HUES48 (cell line): ENCODE data around the gene PSTPIP1.

Source experiments
- H3K27ac ChIP-seq: one replicate; pipeline ENCODE4 v1.7.0; 2013; ENCODE audit warnings: low read depth, low read length, inconsistent platforms
- H3K27me3 ChIP-seq: 2 replicates; pipeline ENCODE4 v1.6.1; 2013; ENCODE audit warnings: mild to moderate bottlenecking, low read length; ENCODE audit not compliant: control insufficient read depth, insufficient read depth
- H3K36me3 ChIP-seq: 2 replicates; pipeline ENCODE4 v1.6.1; 2013; ENCODE audit warnings: low read length; ENCODE audit not compliant: control insufficient read depth, insufficient read depth
- H3K4me1 ChIP-seq: 2 replicates; pipeline ENCODE4 v1.6.1; 2013; ENCODE audit warnings: mild to moderate bottlenecking, low read length; ENCODE audit not compliant: control insufficient read depth, insufficient read depth
- H3K4me3 ChIP-seq: 2 replicates; pipeline ENCODE4 v1.5.1; 2013; ENCODE audit warnings: mild to moderate bottlenecking, low read depth, low read length
- H3K9ac ChIP-seq: 2 replicates; pipeline ENCODE4 v1.6.1; 2013; ENCODE audit warnings: mild to moderate bottlenecking, low read depth, low read length, moderate library complexity
- H3K9me3 ChIP-seq: 2 replicates; pipeline ENCODE4 v1.6.1; 2013; ENCODE audit warnings: low read length; ENCODE audit not compliant: control insufficient read depth, insufficient read depth

Gene PSTPIP1

GRCh38 chr15:77002436-77002835 lies 7.5 kb downstream of the PSTPIP1 start:
- no peak overlapping the region for H3K9ac ChIP-seq
- H3K9me3 ChIP-seq: no peaks in the 10 kb centered on the region
- no peaks in the 10 kb centered on the region for H3K4me1 ChIP-seq
- no peak overlapping the region for H3K27ac ChIP-seq
- H3K27me3 ChIP-seq: no peaks in the 10 kb centered on the region
- no peaks in the 10 kb centered on the region for H3K36me3 ChIP-seq
- no peak overlapping the region for H3K4me3 ChIP-seq

DNA sequence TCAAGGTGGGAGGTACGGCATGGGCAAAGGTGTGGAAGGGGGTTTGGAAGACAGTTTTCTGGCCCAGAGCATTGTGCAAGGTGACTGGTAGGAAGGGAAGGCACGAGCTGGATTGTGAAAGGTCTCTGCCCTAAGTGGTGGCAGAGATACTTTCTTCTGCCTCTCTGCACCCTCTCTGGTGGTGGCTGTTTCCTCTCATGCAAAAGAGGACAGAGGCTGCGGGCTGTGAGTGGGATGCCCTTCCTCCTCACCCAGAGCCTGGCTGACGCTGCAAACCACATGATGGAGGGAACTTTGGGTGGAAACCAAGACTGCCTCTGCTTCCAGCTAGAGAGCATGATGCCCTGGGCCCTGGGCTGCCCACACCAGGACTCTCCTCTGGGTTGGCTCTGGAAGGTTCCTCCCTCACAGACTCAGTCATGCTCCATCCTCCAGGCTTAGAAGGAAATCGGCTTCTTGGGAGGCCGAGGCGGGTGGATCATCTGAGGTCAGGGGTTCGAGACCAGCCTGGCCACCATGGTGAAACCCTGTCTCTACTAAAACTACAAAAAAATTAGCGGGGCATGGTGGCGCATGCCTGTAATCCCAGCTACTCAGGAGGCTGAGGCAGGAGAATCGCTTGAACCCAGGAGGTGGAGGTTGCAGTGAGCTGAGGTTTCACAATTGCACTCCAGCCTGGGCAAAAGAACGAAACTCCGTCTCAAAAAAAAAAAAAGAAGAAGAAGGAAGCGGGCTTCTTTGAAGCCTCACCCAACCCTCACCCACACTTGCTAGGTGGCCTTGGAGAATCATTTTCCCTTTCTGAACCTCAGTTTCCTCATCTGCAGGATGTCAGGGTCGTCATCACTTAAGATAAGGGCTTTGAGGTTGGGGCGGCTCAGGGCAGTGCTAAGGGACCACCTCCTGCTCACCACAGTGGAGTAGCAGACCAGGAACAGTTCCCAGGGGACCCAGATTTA lies 8.3 kb downstream of the PSTPIP1 start:
- Histone ChIP-seq H3K4me1 (no peaks in the 10 kb centered on the region), H3K36me3 (no peaks in the 10 kb centered on the region), H3K9me3 (no peaks in the 10 kb centered on the region), H3K9ac (no peak overlapping the region), H3K4me3 (no peak overlapping the region), H3K27me3 (no peaks in the 10 kb centered on the region), H3K27ac (no peak overlapping the region)

DNA sequence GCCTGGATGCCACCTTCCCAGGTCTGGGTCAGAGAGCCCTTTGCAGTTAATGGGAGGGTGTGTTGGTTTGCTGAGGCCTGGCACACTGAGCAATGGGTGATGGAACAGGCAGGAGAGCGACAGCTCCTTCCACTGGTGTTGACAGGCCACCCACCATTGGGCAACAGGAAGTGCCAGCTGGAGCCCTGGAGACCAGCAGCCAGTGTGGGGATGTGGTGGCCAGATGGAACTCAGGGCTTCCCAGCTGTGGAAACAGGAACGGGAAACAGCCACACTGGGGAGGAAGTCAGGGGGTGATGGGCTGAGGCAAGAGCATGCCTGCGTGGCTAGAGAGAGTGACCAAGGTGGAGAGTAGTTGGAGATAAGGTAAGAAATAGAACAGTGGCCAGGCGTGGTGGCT lies 9.3 kb downstream of the PSTPIP1 start:
- H3K9me3 ChIP-seq: no peaks in the 10 kb centered on the region
- no peaks in the 10 kb centered on the region for H3K4me1 ChIP-seq
- H3K36me3 ChIP-seq: no peaks in the 10 kb centered on the region
- H3K27me3 ChIP-seq: no peaks in the 10 kb centered on the region
- H3K27ac ChIP-seq: no peak overlapping the region
- H3K9ac ChIP-seq: no peak overlapping the region
- no peak overlapping the region for H3K4me3 ChIP-seq

- no peaks in the 10 kb centered on the region for H3K4me1 ChIP-seq
- no peaks in the 10 kb centered on the region for H3K36me3 ChIP-seq
- no peak overlapping the region for H3K27ac ChIP-seq
- no peaks in the 10 kb centered on the region for H3K9me3 ChIP-seq
- no peak overlapping the region for H3K9ac ChIP-seq
- H3K27me3 ChIP-seq: no peaks in the 10 kb centered on the region
- H3K4me3 ChIP-seq: no peak overlapping the region
Observed at GRCh38 chr15:77009176-77009575, 14.2 kb downstream of the PSTPIP1 start.

- no peaks in the 10 kb centered on the region for H3K9me3 ChIP-seq
Observed at GRCh38 chr15:77009646-77010311, 14.9 kb downstream of the PSTPIP1 start.

DNA sequence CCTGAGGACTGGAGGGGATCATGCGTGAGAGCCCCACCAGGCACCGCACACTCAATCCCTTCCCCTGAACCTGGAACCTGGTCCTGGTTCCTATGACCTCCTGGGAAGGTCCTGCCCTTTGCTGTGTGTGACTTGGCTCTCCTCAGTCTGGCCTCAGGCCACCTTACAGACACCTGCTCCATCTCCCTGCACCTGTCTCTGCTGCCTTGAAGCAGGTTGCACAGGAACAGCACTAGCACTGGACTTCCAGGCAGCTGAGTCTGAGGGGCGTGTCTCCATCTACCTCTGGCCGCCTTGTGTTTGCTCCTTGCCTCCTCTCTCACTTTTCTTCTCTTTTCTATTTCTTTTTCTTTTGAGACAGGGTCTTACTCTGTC lies 15.4 kb downstream of the PSTPIP1 start:
- Histone ChIP-seq H3K36me3 (no peaks in the 10 kb centered on the region), H3K27me3 (no peaks in the 10 kb centered on the region), H3K4me3 (no peak overlapping the region), H3K4me1 (no peaks in the 10 kb centered on the region), H3K27ac (no peak overlapping the region), H3K9ac (no peak overlapping the region), H3K9me3 (no peaks in the 10 kb centered on the region)

More at GRCh38 chr15:77009646-77010311, 14.9 kb downstream of the PSTPIP1 start:
- no peaks in the 10 kb centered on the region for H3K4me1 ChIP-seq
- H3K9ac ChIP-seq: no peak overlapping the region
- H3K36me3 ChIP-seq: no peaks in the 10 kb centered on the region
- no peaks in the 10 kb centered on the region for H3K27me3 ChIP-seq
- H3K4me3 ChIP-seq: no peak overlapping the region
- H3K27ac ChIP-seq: no peak overlapping the region

GRCh38 chr15:77010857-77011256 lies 15.9 kb downstream of the PSTPIP1 start:
- no peaks in the 10 kb centered on the region for H3K27me3 ChIP-seq
- no peaks in the 10 kb centered on the region for H3K9me3 ChIP-seq
- no peak overlapping the region for H3K9ac ChIP-seq
- no peaks in the 10 kb centered on the region; the same call in 1 of the 2 replicates for H3K4me1 ChIP-seq
- no peak overlapping the region for H3K27ac ChIP-seq
- no peak overlapping the region for H3K4me3 ChIP-seq
- no peaks in the 10 kb centered on the region for H3K36me3 ChIP-seq

DNA sequence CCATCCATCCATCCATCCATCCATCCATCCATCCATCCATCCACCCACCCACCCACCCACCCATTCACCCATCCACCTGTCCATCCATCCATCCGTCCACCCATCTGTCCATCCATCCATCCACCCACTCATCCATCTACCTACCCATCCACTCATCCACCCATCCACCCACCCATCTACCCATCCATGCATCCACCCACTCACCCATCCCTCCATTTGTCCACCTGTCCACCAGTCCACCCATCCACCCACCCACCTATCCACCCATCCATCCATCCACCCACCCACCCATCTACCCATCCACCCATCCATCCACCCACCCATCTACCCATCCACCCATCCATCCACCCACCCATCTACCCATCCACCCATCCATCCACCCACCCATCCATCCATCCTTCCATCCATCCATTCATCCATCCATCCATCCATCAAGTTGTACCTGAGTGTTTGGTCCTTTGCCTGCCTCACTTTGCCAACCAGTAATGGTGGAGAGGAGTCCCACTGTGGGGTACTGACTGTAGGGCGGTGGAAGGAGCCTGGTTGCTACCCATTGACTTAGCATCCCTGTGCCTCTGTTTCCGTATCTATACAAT lies 17.3 kb downstream of the PSTPIP1 start:
- H3K27ac ChIP-seq: no peak overlapping the region
- H3K4me3 ChIP-seq: no peak overlapping the region
- H3K9ac ChIP-seq: no peak overlapping the region
- no peaks in the 10 kb centered on the region for H3K36me3 ChIP-seq
- H3K27me3 ChIP-seq: no peaks in the 10 kb centered on the region
- H3K9me3 ChIP-seq: no peaks in the 10 kb centered on the region
- H3K4me1 ChIP-seq: no peaks in the 10 kb centered on the region; the same call in 1 of the 2 replicates

GRCh38 chr15:77012868-77013267 lies 17.9 kb downstream of the PSTPIP1 start:
- Histone ChIP-seq H3K27ac (no peak overlapping the region), H3K9me3 (no peaks in the 10 kb centered on the region), H3K4me1 (no peaks in the 10 kb centered on the region; the same call in 1 of the 2 replicates), H3K4me3 (no peak overlapping the region), H3K36me3 (no peaks in the 10 kb centered on the region), H3K27me3 (no peaks in the 10 kb centered on the region), H3K9ac (no peak overlapping the region)

- Histone ChIP-seq H3K36me3 (no peaks in the 10 kb centered on the region), H3K9me3 (no peaks in the 10 kb centered on the region), H3K4me1 (no peaks in the 10 kb centered on the region; the same call in 1 of the 2 replicates), H3K4me3 (no peak overlapping the region), H3K27me3 (no peaks in the 10 kb centered on the region), H3K27ac (no peak overlapping the region), H3K9ac (no peak overlapping the region)
Observed at GRCh38 chr15:77013776-77014131, 18.8 kb downstream of the PSTPIP1 start.
